ENCODE measurements around the gene ANKRD44. TPM values are rescaled to one million over a fixed set of nuclear protein-coding genes. Genes with fewer than 3 reads are reported as not detected.

The ANKRD44 gene
- total RNA-seq, 2 donors from 2014 or later = 7.0 to 10.1 TPM

DNA sequence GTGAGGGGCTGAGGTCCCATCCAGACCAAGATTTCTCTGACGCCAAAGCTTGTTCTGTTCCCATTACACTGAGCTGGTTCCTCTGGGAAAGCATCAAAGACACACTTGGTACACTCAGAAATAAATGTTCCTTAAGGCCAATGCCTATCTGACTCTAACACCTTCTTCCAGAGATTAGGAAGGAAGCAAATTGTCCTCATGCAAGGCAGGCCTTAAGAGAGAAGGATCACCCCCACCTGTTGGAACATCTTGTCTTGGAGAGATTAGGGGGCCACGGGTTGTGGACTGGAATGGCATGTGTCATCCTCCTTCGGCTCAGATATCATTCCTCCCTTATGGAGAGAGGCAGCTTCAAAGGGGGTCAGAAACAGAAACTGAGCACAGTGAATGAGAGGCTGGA is 100.2 kb downstream of the ANKRD44 start:
- no peaks in the 10 kb centered on the region for H3K27me3 ChIP-seq
- no peak for DNase-seq (ENCODE audit: low spot score)
- no peaks in the 10 kb centered on the region for H3K36me3 ChIP-seq
- TF ChIP-seq CTCF (IDR thresholded peaks at IDR 0.05) = no peak
- peaks cover 0 to 32% of the 10 kb centered on the region in 2 donors for H3K4me1 ChIP-seq
- H3K9me3 ChIP-seq = no peaks in the 10 kb centered on the region
- no peak overlapping the region for H3K27ac ChIP-seq
- no peak overlapping the region for H3K4me3 ChIP-seq

DNA sequence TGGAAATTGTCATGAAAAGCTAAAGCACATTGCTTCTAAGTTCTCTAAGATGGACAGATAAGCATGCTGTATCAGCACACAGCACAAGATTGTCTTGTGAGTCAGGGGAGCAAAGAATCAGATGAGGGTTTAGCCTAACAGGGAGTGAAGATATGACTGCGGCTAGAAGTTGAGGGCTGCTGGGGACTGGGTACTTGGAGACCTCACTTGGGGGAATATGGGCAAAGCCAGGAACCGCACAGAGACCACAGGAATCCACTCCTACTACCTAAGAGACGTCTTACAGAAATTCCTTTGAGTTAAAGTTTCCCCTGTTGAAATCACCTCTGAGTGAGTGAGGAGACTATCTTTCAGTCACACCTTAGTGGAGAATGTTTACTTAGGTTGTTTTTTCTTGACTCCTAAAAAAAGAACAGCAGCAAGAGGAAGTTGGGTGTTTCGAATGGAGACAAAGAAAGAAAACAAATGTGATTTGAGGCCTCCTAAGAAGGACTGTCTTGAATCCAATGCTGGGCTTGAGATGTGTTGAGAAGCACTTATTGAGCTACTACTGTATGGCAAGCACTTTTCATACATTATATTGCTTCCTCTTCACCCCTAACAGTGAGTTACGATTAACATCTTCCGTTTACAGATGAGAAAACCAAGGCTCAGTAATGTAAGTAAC is 100.7 kb downstream of the ANKRD44 start:
- DNase-seq (ENCODE audit: low spot score) = no peak
- no peak overlapping the region for H3K27ac ChIP-seq
- peaks cover 0 to 35% of the 10 kb centered on the region in 2 donors for H3K4me1 ChIP-seq
- H3K27me3 ChIP-seq = no peaks in the 10 kb centered on the region
- no peaks in the 10 kb centered on the region for H3K9me3 ChIP-seq
- no peak overlapping the region for H3K4me3 ChIP-seq
- H3K36me3 ChIP-seq = no peaks in the 10 kb centered on the region
- no peak for TF ChIP-seq CTCF (IDR thresholded peaks at IDR 0.05)

GRCh38 chr2:197209246-197209645 is 101.3 kb downstream of the ANKRD44 start:
- Histone ChIP-seq H3K4me1 (peaks cover 0 to 38% of the 10 kb centered on the region in 2 donors), H3K4me3 (no peak overlapping the region), H3K36me3 (no peaks in the 10 kb centered on the region), H3K27me3 (no peaks in the 10 kb centered on the region), H3K9me3 (no peaks in the 10 kb centered on the region), H3K27ac (no peak overlapping the region)
- no peak for TF ChIP-seq CTCF (IDR thresholded peaks at IDR 0.05)
- DNase-seq (ENCODE audit: low spot score) = no peak

DNA sequence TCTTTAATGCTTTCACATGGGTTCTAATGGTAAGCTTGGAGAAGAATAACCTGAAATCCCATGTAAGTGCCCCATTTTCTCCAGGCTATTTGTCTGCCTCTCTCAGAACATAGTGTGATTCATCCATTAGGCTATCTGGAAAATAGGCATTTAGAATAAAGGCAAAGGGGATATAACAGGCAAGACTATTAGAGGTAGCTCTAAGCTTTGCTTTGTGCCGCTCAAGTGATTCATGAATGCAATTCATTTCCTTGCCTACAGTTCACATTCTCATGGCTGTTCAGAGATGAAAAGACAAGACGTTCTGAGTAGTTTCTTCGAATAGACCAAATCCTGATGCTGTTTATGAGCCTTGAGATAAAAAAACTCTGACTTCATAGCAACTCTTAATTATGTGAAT is 101.7 kb downstream of the ANKRD44 start:
- no peak for TF ChIP-seq CTCF (IDR thresholded peaks at IDR 0.05)
- H3K4me1 ChIP-seq = peaks cover 0 to 38% of the 10 kb centered on the region in 2 donors
- H3K9me3 ChIP-seq = no peaks in the 10 kb centered on the region
- DNase-seq (ENCODE audit: low spot score) = no peak
- H3K27ac ChIP-seq = no peak overlapping the region
- H3K4me3 ChIP-seq = no peak overlapping the region
- H3K36me3 ChIP-seq = no peaks in the 10 kb centered on the region
- H3K27me3 ChIP-seq = no peaks in the 10 kb centered on the region

DNA sequence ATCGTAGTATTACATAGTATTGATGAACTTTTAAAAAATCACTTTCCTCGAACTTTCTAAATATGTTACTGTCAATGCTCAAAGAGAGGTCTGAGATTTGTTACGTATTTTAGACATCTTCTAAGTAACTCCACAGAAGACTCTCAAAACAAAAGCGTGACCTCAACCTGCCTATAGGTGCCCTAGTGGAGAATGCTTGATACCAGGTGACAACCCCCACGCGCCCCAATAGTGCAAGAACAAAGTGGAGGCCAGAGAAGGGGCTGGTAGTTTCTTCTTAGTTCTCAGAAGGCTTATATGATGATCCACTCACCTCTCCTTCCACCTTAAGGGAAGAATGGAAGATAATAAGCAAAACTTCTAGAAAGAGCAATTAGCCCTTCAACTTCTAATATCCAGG is 102.6 kb downstream of the ANKRD44 start:
- H3K36me3 ChIP-seq = no peaks in the 10 kb centered on the region
- no peak overlapping the region for H3K4me3 ChIP-seq
- TF ChIP-seq CTCF (IDR thresholded peaks at IDR 0.05) = no peak
- H3K27me3 ChIP-seq = no peaks in the 10 kb centered on the region
- no peak for DNase-seq (ENCODE audit: low spot score)
- no peak overlapping the region for H3K27ac ChIP-seq
- peaks cover 0 to 37% of the 10 kb centered on the region in 2 donors for H3K4me1 ChIP-seq
- no peaks in the 10 kb centered on the region for H3K9me3 ChIP-seq

- Histone ChIP-seq H3K27me3 (no peaks in the 10 kb centered on the region), H3K4me3 (no peak overlapping the region), H3K4me1 (peaks cover 0 to 33% of the 10 kb centered on the region in 2 donors), H3K9me3 (no peaks in the 10 kb centered on the region), H3K27ac (no peak overlapping the region), H3K36me3 (no peaks in the 10 kb centered on the region)
- no peak for TF ChIP-seq CTCF (IDR thresholded peaks at IDR 0.05)
- DNase-seq (ENCODE audit: low spot score) = no peak
Observed at GRCh38 chr2:197207598-197207997, 103.0 kb downstream of the ANKRD44 start.

Measured in right atrium auricular region (tissue), 2 donors.